H9 (cell line): Measurements from ENCODE around the gene DIAPH3. TPM values are rescaled to one million over a fixed set of nuclear protein-coding genes. Genes with fewer than 3 reads are reported as not detected.

Experiments used
- DNase-seq: peaks from one replicate; pipeline ENCODE4 v3.0.0-alpha.2; 2017
- H2AFZ ChIP-seq: one replicate; pipeline ENCODE4 v1.6.1; 2013; ENCODE audit warnings: mild to moderate bottlenecking, low read length, control low read depth, moderate library complexity
- H2AK5ac ChIP-seq: 2 replicates; pipeline ENCODE4 v1.6.1; 2013; ENCODE audit warnings: low read length, control low read depth, mixed read lengths; ENCODE audit not compliant: insufficient read length
- H2BK120ac ChIP-seq: one replicate; pipeline ENCODE4 v1.6.1; 2013; ENCODE audit warnings: low read depth, mild to moderate bottlenecking, low read length, control low read depth, inconsistent platforms; ENCODE audit not compliant: poor library complexity, severe bottlenecking
- H2BK12ac ChIP-seq: 2 replicates; pipeline ENCODE4 v1.6.1; 2013; ENCODE audit warnings: low read length, control low read depth, mixed read lengths, low read depth; ENCODE audit not compliant: insufficient read length
- H2BK15ac ChIP-seq: 2 replicates; pipeline ENCODE4 v1.6.1; 2013; ENCODE audit warnings: low read depth, low read length, control low read depth
- H2BK20ac ChIP-seq: one replicate; pipeline ENCODE4 v1.6.1; 2013; ENCODE audit warnings: low read depth, mild to moderate bottlenecking, low read length, control low read depth, inconsistent platforms; ENCODE audit not compliant: poor library complexity, severe bottlenecking
- H2BK5ac ChIP-seq: 2 replicates; pipeline ENCODE4 v1.6.1; 2013; ENCODE audit warnings: low read length, control low read depth, mixed read lengths; ENCODE audit not compliant: insufficient read length
- H3K14ac ChIP-seq: 2 replicates; pipeline ENCODE4 v1.6.1; 2013; ENCODE audit warnings: low read length, control low read depth; ENCODE audit not compliant: insufficient read depth
- H3K18ac ChIP-seq: 2 replicates; pipeline ENCODE4 v1.6.1; 2013; ENCODE audit warnings: low read depth, mild to moderate bottlenecking, mixed read lengths, low read length, control low read depth; ENCODE audit not compliant: insufficient read length
- H3K23ac ChIP-seq: 2 replicates; pipeline ENCODE4 v1.6.1; 2013; ENCODE audit warnings: low read length, control low read depth, mixed read lengths, low read depth; ENCODE audit not compliant: insufficient read length
- H3K23me2 ChIP-seq: 2 replicates; pipeline ENCODE4 v1.6.1; 2013; ENCODE audit warnings: low read depth, mild to moderate bottlenecking, mixed read lengths, low read length, control low read depth; ENCODE audit not compliant: insufficient read length, poor library complexity, severe bottlenecking
- H3K27ac ChIP-seq: 2 replicates; pipeline ENCODE4 v1.5.1; 2013; ENCODE audit warnings: low read length, control low read depth, mixed read lengths, low read depth; ENCODE audit not compliant: insufficient read length
- H3K27me3 ChIP-seq: 2 replicates; pipeline ENCODE4 v1.6.1; 2013; ENCODE audit warnings: low read length, control low read depth, inconsistent platforms; ENCODE audit not compliant: insufficient read depth
- H3K4ac ChIP-seq: 2 replicates; pipeline ENCODE4 v1.6.1; 2013; ENCODE audit warnings: low read depth, mild to moderate bottlenecking, control low read depth, inconsistent platforms, low read length, moderate library complexity
- H3K4me1 ChIP-seq: 2 replicates; pipeline ENCODE4 v1.6.1; 2013; ENCODE audit warnings: low read length, control low read depth, inconsistent platforms; ENCODE audit not compliant: insufficient read depth
- H3K4me2 ChIP-seq: 2 replicates; pipeline ENCODE4 v1.6.1; 2013; ENCODE audit warnings: low read length, control low read depth, mixed read lengths; ENCODE audit not compliant: insufficient read length, insufficient read depth
- H3K56ac ChIP-seq: 2 replicates; pipeline ENCODE4 v1.6.1; 2013; ENCODE audit warnings: low read depth, mild to moderate bottlenecking, mixed read lengths, low read length, control low read depth; ENCODE audit not compliant: insufficient read length
- H3K79me1 ChIP-seq: 2 replicates; pipeline ENCODE4 v1.6.1; 2013; ENCODE audit warnings: low read depth, mild to moderate bottlenecking, moderate library complexity, low read length, control low read depth, inconsistent platforms; ENCODE audit not compliant: insufficient read depth, poor library complexity, severe bottlenecking
- H3K79me2 ChIP-seq: 2 replicates; pipeline ENCODE4 v1.6.1; 2013; ENCODE audit warnings: low read length, control low read depth, inconsistent platforms; ENCODE audit not compliant: insufficient read depth
- H3K9ac ChIP-seq: 2 replicates; pipeline ENCODE4 v1.6.1; 2013; ENCODE audit warnings: low read length, control low read depth, mixed read lengths; ENCODE audit not compliant: insufficient read length; ENCODE audit errors: extremely low read depth
- H3K9me3 ChIP-seq: one replicate; pipeline ENCODE4 v1.6.1; 2013; ENCODE audit warnings: low read depth, low read length, inconsistent platforms; ENCODE audit not compliant: control insufficient read depth
- H3T11ph ChIP-seq: one replicate; pipeline ENCODE4 v1.6.1; 2013; ENCODE audit warnings: mild to moderate bottlenecking, low read length, control low read depth, inconsistent platforms
- H4K20me1 ChIP-seq: one replicate; pipeline ENCODE4 v1.6.1; 2013; ENCODE audit not compliant: control insufficient read depth, insufficient read length, insufficient read depth
- H4K5ac ChIP-seq: 2 replicates; pipeline ENCODE4 v1.6.1; 2013; ENCODE audit warnings: low read depth, mild to moderate bottlenecking, mixed read lengths, low read length, control low read depth; ENCODE audit not compliant: insufficient read length
- H4K8ac ChIP-seq: replicated peaks from 2 replicates; pipeline ENCODE4 v1.6.1; 2013; ENCODE audit warnings: low read length, control low read depth, mixed read lengths, low read depth; ENCODE audit not compliant: insufficient read length
- H4K91ac ChIP-seq: 2 replicates; pipeline ENCODE4 v1.6.1; 2013; ENCODE audit warnings: low read depth, mild to moderate bottlenecking, moderate library complexity, mixed read lengths, low read length, control low read depth; ENCODE audit not compliant: insufficient read length
- H3K27ac Mint-ChIP-seq, 3 experiments: 2 replicates in 2 of 3; 3 replicates in 1 of 3; pipeline ENCODE4 v1.8.0; 2020 to 2021; ENCODE audit warnings: mixed read lengths in 3 of 3, mild to moderate bottlenecking in 1 of 3, moderate library complexity in 1 of 3
- H3K27me3 Mint-ChIP-seq: 2 replicates; pipeline ENCODE4 v1.8.0; 2021; ENCODE audit warnings: low read depth, mild to moderate bottlenecking, moderate library complexity, mixed read lengths
- H3K36me3 Mint-ChIP-seq, 3 experiments: 2 replicates in 2 of 3; 3 replicates in 1 of 3; pipeline ENCODE4 v1.8.0; 2020 to 2021; ENCODE audit warnings: low read depth in 3 of 3, mixed read lengths in 3 of 3; ENCODE audit not compliant: insufficient read depth in 1 of 3
- H3K4me1 Mint-ChIP-seq, 2 experiments: 2 replicates each; pipeline ENCODE4 v1.8.0; 2020; ENCODE audit warnings: mixed read lengths in 2 of 2
- H3K4me3 Mint-ChIP-seq, 2 experiments: 2 replicates in 1 of 2; 3 replicates in 1 of 2; pipeline ENCODE4 v1.8.0; 2020 to 2021; ENCODE audit warnings: mild to moderate bottlenecking in 2 of 2, mixed read lengths in 2 of 2, moderate library complexity in 1 of 2
- H3K9me3 Mint-ChIP-seq, 2 experiments: 2 replicates in 1 of 2; 3 replicates in 1 of 2; pipeline ENCODE4 v1.8.0; 2020; ENCODE audit warnings: mild to moderate bottlenecking in 2 of 2, mixed read lengths in 2 of 2, moderate library complexity in 1 of 2
- WGBS: extraction: QIAGEN DNeasy Blood & Tissue Kit; methylation state at CpG from one replicate; pipeline ENCODE4 v1.1.7; 2013; ENCODE audit warnings: missing lambda C conversion rate, low lambda C conversion rate, mixed read lengths; ENCODE audit not compliant: insufficient read length; ENCODE audit errors: extremely low coverage; 5-methylcytosine and 5-hydroxymethylcytosine counted together
- total RNA-seq: library from RNA; stranded (reverse); gene quantifications from 2 replicates; pipeline ENCODE4 v1.2.1, GENCODE V29; 2021
- TF ChIP-seq, protein P1 (sequence below): fragments of 200-600 bp; sonication (generic); conservative IDR thresholded peaks from 3 replicates; pipeline ENCODE4 v1.8.0; 2021; ENCODE audit warnings: antibody characterized with exemption, mild to moderate bottlenecking

Gene DIAPH3
- total RNA-seq, 1 experiment from 2014 or later, result 23.1 TPM

GRCh38 chr13:59659981-59660380 lies 503.7 kb downstream of the DIAPH3 start:
- H4K8ac ChIP-seq, result no peak overlapping the region
- H2BK20ac ChIP-seq, result no peak overlapping the region
- no peak overlapping the region for H4K5ac ChIP-seq
- no peak overlapping the region for H2BK12ac ChIP-seq
- no peak overlapping the region for H2AFZ ChIP-seq
- no peaks in the 10 kb centered on the region for H3K27me3 ChIP-seq
- H3K79me2 ChIP-seq, result no peaks in the 10 kb centered on the region
- Mint-ChIP-seq H3K9me3 (peaks cover 5 to 6% of the 10 kb centered on the region in 2 experiments; a peak in 3 of 5 replicates), H3K4me3 (no peak overlapping the region), H3K27ac (no peak overlapping the region), H3K27me3 (peaks cover 2% of the 10 kb centered on the region; the same call in 1 of the 2 replicates), H3K36me3 (peaks cover 12 to 15% (median 15%) of the 10 kb centered on the region in 3 experiments), H3K4me1 (peaks cover 14 to 15% of the 10 kb centered on the region in 2 experiments)
- TF ChIP-seq, protein P1, sequence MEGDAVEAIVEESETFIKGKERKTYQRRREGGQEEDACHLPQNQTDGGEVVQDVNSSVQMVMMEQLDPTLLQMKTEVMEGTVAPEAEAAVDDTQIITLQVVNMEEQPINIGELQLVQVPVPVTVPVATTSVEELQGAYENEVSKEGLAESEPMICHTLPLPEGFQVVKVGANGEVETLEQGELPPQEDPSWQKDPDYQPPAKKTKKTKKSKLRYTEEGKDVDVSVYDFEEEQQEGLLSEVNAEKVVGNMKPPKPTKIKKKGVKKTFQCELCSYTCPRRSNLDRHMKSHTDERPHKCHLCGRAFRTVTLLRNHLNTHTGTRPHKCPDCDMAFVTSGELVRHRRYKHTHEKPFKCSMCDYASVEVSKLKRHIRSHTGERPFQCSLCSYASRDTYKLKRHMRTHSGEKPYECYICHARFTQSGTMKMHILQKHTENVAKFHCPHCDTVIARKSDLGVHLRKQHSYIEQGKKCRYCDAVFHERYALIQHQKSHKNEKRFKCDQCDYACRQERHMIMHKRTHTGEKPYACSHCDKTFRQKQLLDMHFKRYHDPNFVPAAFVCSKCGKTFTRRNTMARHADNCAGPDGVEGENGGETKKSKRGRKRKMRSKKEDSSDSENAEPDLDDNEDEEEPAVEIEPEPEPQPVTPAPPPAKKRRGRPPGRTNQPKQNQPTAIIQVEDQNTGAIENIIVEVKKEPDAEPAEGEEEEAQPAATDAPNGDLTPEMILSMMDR, result no peak
- no peak overlapping the region for H2BK15ac ChIP-seq
- no peak overlapping the region for H4K91ac ChIP-seq
- H4K20me1 ChIP-seq, result no peaks in the 10 kb centered on the region
- H2BK120ac ChIP-seq, result no peak overlapping the region
- no peak overlapping the region for H3K9ac ChIP-seq
- H3K4me2 ChIP-seq, result no peak overlapping the region
- no peaks in the 10 kb centered on the region; the same call in 1 of the 2 replicates for H3K4me1 ChIP-seq
- no peaks in the 10 kb centered on the region for H3K9me3 ChIP-seq
- H3K27ac ChIP-seq, result no peak overlapping the region
- no peak overlapping the region for H2AK5ac ChIP-seq
- DNase-seq, result no peak
- H3K56ac ChIP-seq, result no peak overlapping the region
- no peak overlapping the region for H3T11ph ChIP-seq
- no CpG with 5 or more reads among the region's 5 CpGs for WGBS
- H3K18ac ChIP-seq, result no peak overlapping the region
- no peak overlapping the region for H3K23ac ChIP-seq
- H3K23me2 ChIP-seq, result no peaks in the 10 kb centered on the region
- H3K79me1 ChIP-seq, result no peaks in the 10 kb centered on the region
- H3K14ac ChIP-seq, result no peak overlapping the region
- no peak overlapping the region for H3K4ac ChIP-seq
- no peak overlapping the region for H2BK5ac ChIP-seq
